Measurements from ENCODE around the gene PGM1. TPM values are rescaled to one million over a fixed set of nuclear protein-coding genes. Genes with fewer than 3 reads are reported as not detected.

PGM1 gene
- total and polyA plus RNA-seq, 2 of the 4 experiments (the other 2 are of a cell fraction) = 42.6 to 94.5 TPM

- intact Hi-C loops (cut with micrococcal nuclease) = loop anchor here (1.0 kb wide), 1 partner anchor 689 kb away; no protein-coding TSS in a partner anchor
- ATAC-seq (ENCODE audit: low read depth) = peak; percentile 94
- POLR2A ChIA-PET (ENCODE audit: unreplicated experiment) = no interaction called here
Observed at GRCh38 chr1:63557365-63557987, 35.7 kb upstream of the PGM1 start.

More at GRCh38 chr1:63557365-63557987, 35.7 kb upstream of the PGM1 start:
- Histone ChIP-seq H3K27ac (ENCODE audit: insufficient read depth, low read length) (peak overlapping the region; percentile 65; the same call in 1 of the 2 replicates), H3K27me3 (ENCODE audit: control insufficient read depth, insufficient read depth, low read length) (no peaks in the 10 kb centered on the region), H4K8ac (ENCODE audit: low read depth in 2 of 2, low read length in 2 of 2) (peak overlapping the region; percentile 35 to 90), H3K36me3 (ENCODE audit: control insufficient read depth, insufficient read depth, low read length) (no peaks in the 10 kb centered on the region), H3K4me1 (ENCODE audit: control insufficient read depth, insufficient read depth, low read length) (peaks cover 5% of the 10 kb centered on the region; the same call in 1 of the 2 replicates), H3K23ac (ENCODE audit: low read depth, low read length) (no peak overlapping the region), H3K18ac (ENCODE audit: low read depth, low read length) (peak overlapping the region; percentile 63; the same call in 1 of the 2 replicates), H4K20me1 (ENCODE audit: insufficient read depth, low read length) (no peaks in the 10 kb centered on the region), H3K4me3 (ENCODE audit: insufficient read depth, low read depth, low read length) (no peak overlapping the region), H2BK120ac (ENCODE audit: low read depth, low read length) (peak overlapping the region; percentile 32), H2BK5ac (ENCODE audit: low read depth, low read length, poor library complexity, severe bottlenecking) (peak overlapping the region; percentile 41), H2AK5ac (ENCODE audit: low read depth, low read length) (no peak overlapping the region), H2AFZ (replicated peaks; ENCODE audit: low read length, poor library complexity) (no peak overlapping the region), H3K9me3 (ENCODE audit: control insufficient read depth, insufficient read depth, low read length) (no peaks in the 10 kb centered on the region), H3K9me1 (ENCODE audit: insufficient read depth, low read length) (peaks cover 3% of the 10 kb centered on the region; the same call in 1 of the 2 replicates), H2BK20ac (ENCODE audit: low read depth, low read length) (peak overlapping the region; percentile 60), H3K4ac (ENCODE audit: low read depth, low read length) (no peak overlapping the region), H4K5ac (ENCODE audit: low read depth, low read length) (peak overlapping the region; percentile 95), H2AK9ac (replicated peaks; ENCODE audit: low read depth, low read length, poor library complexity) (no peak overlapping the region), H3K14ac (replicated peaks; ENCODE audit: low read depth, low read length) (no peak overlapping the region), H3K4me2 (ENCODE audit: low read depth, low read length) (peak overlapping the region; percentile 39), H2BK15ac (ENCODE audit: low read depth, low read length) (peak overlapping the region; percentile 62; the same call in 1 of the 3 replicates), H4K91ac (ENCODE audit: insufficient read depth, low read depth, low read length) (peak overlapping the region; percentile 8; the same call in 1 of the 2 replicates), H3K79me1 (ENCODE audit: low read depth in 1 of 2, low read length in 2 of 2) (no peaks in the 10 kb centered on the region), H3K9ac (ENCODE audit: low read depth, low read length) (no peak overlapping the region), H3K56ac (ENCODE audit: extremely low read depth, insufficient read depth, low read length) (no peak overlapping the region)
- no CpG with 5 or more reads among the region's 6 CpGs for WGBS, 2 experiments (ENCODE audit: extremely low coverage in 2 of 2, insufficient read length in 1 of 2)
- CTCF ChIA-PET = interaction anchor here (0.6 to 1.8 kb wide), 8 partner anchors 10 to 678 kb away, joined by 3 to 9 read pairs (median 4); no protein-coding TSS in a partner anchor
- DNase-seq = peak; percentile 67
- BruUV-seq (replicated peaks) = no TSS peak
- in situ Hi-C loops (cut with MboI; ENCODE audit: low sequenced_read_pairs) (no loop called here), dilution Hi-C loops (cut with HindIII; ENCODE audit: low sequenced_read_pairs, unreplicated experiment) (no loop called here)
- no peak for TF ChIP-seq RCOR1 (IDR thresholded peaks at IDR 0.05; ENCODE audit: insufficient replicate concordance, low read length)
- TF ChIP-seq RAD21 (IDR thresholded peaks at IDR 0.05; ENCODE audit: low read length) = peak; percentile 46
- peak; percentile 29; the same call in 1 of the 2 replicates for TF ChIP-seq SMC3 (IDR thresholded peaks at IDR 0.05; ENCODE audit: low read depth, low read length)
- TF ChIP-seq CTCF (conservative IDR thresholded peaks at IDR 0.05; ENCODE audit: low read depth, low read length) = peak; percentile 60
- no peak for TF ChIP-seq FOS (IDR thresholded peaks at IDR 0.05; ENCODE audit: low read depth, low read length)
- no peak for TF ChIP-seq POLR2A (IDR thresholded peaks at IDR 0.05; ENCODE audit: low read depth, low read length)

All from IMR-90 (cell line).